Measurements from ENCODE around the gene KIF20B. TPM values are rescaled to one million over a fixed set of nuclear protein-coding genes. Genes with fewer than 3 reads are reported as not detected.

KIF20B gene
- total RNA-seq, 1 experiment from 2014 or later, result 59.1 TPM

DNA sequence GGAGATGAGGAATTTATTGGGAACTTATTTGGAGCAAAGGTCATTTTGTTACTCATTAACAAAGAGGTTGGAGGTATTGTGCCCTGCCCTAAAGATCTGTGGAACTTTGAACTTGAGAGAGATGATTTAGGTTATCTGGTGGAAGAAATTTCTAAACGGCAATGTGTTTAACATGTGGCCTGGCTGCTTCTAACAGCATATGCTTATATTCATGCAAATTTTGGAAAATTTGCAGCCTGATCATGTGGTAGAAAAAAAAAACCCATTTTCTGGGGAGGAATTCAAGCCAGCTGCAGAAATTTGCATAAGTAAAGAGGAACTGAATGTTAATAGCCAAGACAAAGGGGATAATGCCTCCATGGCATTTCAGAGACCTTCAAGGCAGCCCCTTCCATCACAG lies 45.7 kb upstream of the KIF20B start:
- H3K9me3 Mint-ChIP-seq, result peaks cover 20 to 23% of the 10 kb centered on the region in 2 experiments; a peak in 4 of 5 replicates
- no peak overlapping the region for H3K4ac ChIP-seq (ENCODE audit: low read depth, low read length)
- H4K20me1 ChIP-seq (ENCODE audit: control insufficient read depth, insufficient read depth, insufficient read length), result no peaks in the 10 kb centered on the region
- H3K27ac Mint-ChIP-seq, result peak overlapping the region in 1 of 3 experiments; percentile 63; a peak in 2 of 7 replicates
- no peak overlapping the region for H3K14ac ChIP-seq (ENCODE audit: insufficient read depth, low read length)
- H2BK12ac ChIP-seq (ENCODE audit: insufficient read length, low read depth, low read length), result no peak overlapping the region
- no peak overlapping the region for H3K4me2 ChIP-seq (ENCODE audit: insufficient read depth, insufficient read length, low read length)
- DNase-seq, result no peak
- H3K23ac ChIP-seq (ENCODE audit: insufficient read length, low read depth, low read length), result no peak overlapping the region
- H3K9me3 ChIP-seq (ENCODE audit: control insufficient read depth, low read depth, low read length), result peaks cover 9% of the 10 kb centered on the region
- no peak overlapping the region for H3K27ac ChIP-seq (ENCODE audit: insufficient read length, low read depth, low read length)
- H3K56ac ChIP-seq (ENCODE audit: insufficient read length, low read depth, low read length), result no peak overlapping the region
- no peaks in the 10 kb centered on the region for H3K27me3 Mint-ChIP-seq (ENCODE audit: low read depth)
- H3K23me2 ChIP-seq (ENCODE audit: insufficient read length, low read depth, low read length, poor library complexity, severe bottlenecking), result no peaks in the 10 kb centered on the region
- H3K79me1 ChIP-seq (ENCODE audit: insufficient read depth, low read depth, low read length, poor library complexity, severe bottlenecking), result no peaks in the 10 kb centered on the region
- no peak overlapping the region for H3K4me3 Mint-ChIP-seq
- H3K79me2 ChIP-seq (ENCODE audit: insufficient read depth, low read length), result no peaks in the 10 kb centered on the region
- peaks cover 13 to 28% of the 10 kb centered on the region in 2 experiments for H3K4me1 Mint-ChIP-seq
- no peak overlapping the region for H4K8ac ChIP-seq (replicated peaks; ENCODE audit: insufficient read length, low read depth, low read length)
- no peak overlapping the region for H3K9ac ChIP-seq (ENCODE audit: extremely low read depth, insufficient read length, low read length)
- H2AFZ ChIP-seq (ENCODE audit: low read length), result no peak overlapping the region
- no peak overlapping the region for H2AK5ac ChIP-seq (ENCODE audit: insufficient read length, low read length)
- TF ChIP-seq, protein P1, sequence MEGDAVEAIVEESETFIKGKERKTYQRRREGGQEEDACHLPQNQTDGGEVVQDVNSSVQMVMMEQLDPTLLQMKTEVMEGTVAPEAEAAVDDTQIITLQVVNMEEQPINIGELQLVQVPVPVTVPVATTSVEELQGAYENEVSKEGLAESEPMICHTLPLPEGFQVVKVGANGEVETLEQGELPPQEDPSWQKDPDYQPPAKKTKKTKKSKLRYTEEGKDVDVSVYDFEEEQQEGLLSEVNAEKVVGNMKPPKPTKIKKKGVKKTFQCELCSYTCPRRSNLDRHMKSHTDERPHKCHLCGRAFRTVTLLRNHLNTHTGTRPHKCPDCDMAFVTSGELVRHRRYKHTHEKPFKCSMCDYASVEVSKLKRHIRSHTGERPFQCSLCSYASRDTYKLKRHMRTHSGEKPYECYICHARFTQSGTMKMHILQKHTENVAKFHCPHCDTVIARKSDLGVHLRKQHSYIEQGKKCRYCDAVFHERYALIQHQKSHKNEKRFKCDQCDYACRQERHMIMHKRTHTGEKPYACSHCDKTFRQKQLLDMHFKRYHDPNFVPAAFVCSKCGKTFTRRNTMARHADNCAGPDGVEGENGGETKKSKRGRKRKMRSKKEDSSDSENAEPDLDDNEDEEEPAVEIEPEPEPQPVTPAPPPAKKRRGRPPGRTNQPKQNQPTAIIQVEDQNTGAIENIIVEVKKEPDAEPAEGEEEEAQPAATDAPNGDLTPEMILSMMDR (conservative IDR thresholded peaks at IDR 0.05), result no peak
- H2BK15ac ChIP-seq (ENCODE audit: low read depth, low read length), result no peak overlapping the region
- no peak overlapping the region for H3T11ph ChIP-seq (ENCODE audit: low read length)
- no peak overlapping the region for H2BK120ac ChIP-seq (ENCODE audit: low read depth, low read length, poor library complexity, severe bottlenecking)
- no CpG with 5 or more reads among the region's 1 CpG for WGBS (ENCODE audit: extremely low coverage, insufficient read length, low lambda C conversion rate)
- H4K91ac ChIP-seq (ENCODE audit: insufficient read length, low read depth, low read length), result no peak overlapping the region
- no peaks in the 10 kb centered on the region; the same call in 1 of the 2 replicates for H3K27me3 ChIP-seq (ENCODE audit: insufficient read depth, low read length)
- peaks cover 17 to 27% (median 27%) of the 10 kb centered on the region in 3 experiments for H3K36me3 Mint-ChIP-seq (ENCODE audit: insufficient read depth in 1 of 3, low read depth in 3 of 3)
- no peak overlapping the region for H4K5ac ChIP-seq (ENCODE audit: insufficient read length, low read depth, low read length)
- H3K4me1 ChIP-seq (ENCODE audit: insufficient read depth, low read length), result no peaks in the 10 kb centered on the region; the same call in 1 of the 2 replicates
- H2BK5ac ChIP-seq (ENCODE audit: insufficient read length, low read length), result no peak overlapping the region
- no peak overlapping the region for H3K18ac ChIP-seq (ENCODE audit: insufficient read length, low read depth, low read length)
- no peak overlapping the region for H2BK20ac ChIP-seq (ENCODE audit: low read depth, low read length, poor library complexity, severe bottlenecking)
